Glutamatergic neuron (in vitro differentiated cells): Measurements from ENCODE around the gene CTDSP1. TPM values are rescaled to one million over a fixed set of nuclear protein-coding genes. Genes with fewer than 3 reads are reported as not detected.
A peak's percentile ranks its signal among the peaks of the same experiment; 100 is the strongest.

ENCODE experiments used
- DNase-seq: peaks from one replicate; pipeline ENCODE4 v3.0.0; 2022
- H3K27ac Mint-ChIP-seq: one replicate; pipeline ENCODE4 v1.8.0; 2020; ENCODE audit warnings: mild to moderate bottlenecking, mixed read lengths, inconsistent platforms; ENCODE audit not compliant: unreplicated experiment
- H3K27me3 Mint-ChIP-seq: one replicate; pipeline ENCODE4 v1.8.0; 2020; ENCODE audit warnings: mild to moderate bottlenecking, moderate library complexity, mixed read lengths, inconsistent platforms; ENCODE audit not compliant: unreplicated experiment
- H3K36me3 Mint-ChIP-seq: one replicate; pipeline ENCODE4 v1.8.0; 2020; ENCODE audit warnings: mild to moderate bottlenecking, mixed read lengths, inconsistent platforms; ENCODE audit not compliant: unreplicated experiment
- H3K4me1 Mint-ChIP-seq: one replicate; pipeline ENCODE4 v1.8.0; 2020; ENCODE audit warnings: mild to moderate bottlenecking, low read depth, mixed read lengths, inconsistent platforms; ENCODE audit not compliant: unreplicated experiment
- H3K4me3 Mint-ChIP-seq: one replicate; pipeline ENCODE4 v1.8.0; 2020; ENCODE audit warnings: mild to moderate bottlenecking, mixed read lengths, inconsistent platforms; ENCODE audit not compliant: unreplicated experiment
- H3K9me3 Mint-ChIP-seq: one replicate; pipeline ENCODE4 v1.8.0; 2020; ENCODE audit warnings: mild to moderate bottlenecking, moderate library complexity, mixed read lengths, inconsistent platforms; ENCODE audit not compliant: unreplicated experiment
- CTCF ChIP-seq: fragments of 200-600 bp; sonication (generic); IDR thresholded peaks from one replicate; pipeline ENCODE4 v1.5.0; 2021; ENCODE audit not compliant: partially characterized antibody, unreplicated experiment
- total RNA-seq: library from RNA; stranded (reverse); fragmentation: NEBNext Ultra II Directional; extraction: Animal tissue kit (Norgen Biotek cat#: 25700); gene quantifications from one replicate; pipeline ENCODE4 v1.2.1, GENCODE V29; 2021; ENCODE audit not compliant: unreplicated experiment

Gene CTDSP1
- total RNA-seq, 1 donor from 2014 or later, result 9.7 TPM

- no peak for DNase-seq
- H3K27ac Mint-ChIP-seq, result peak overlapping the region; percentile 84
Observed at GRCh38 chr2:218405746-218406208, 6.1 kb downstream of the CTDSP1 start.

GRCh38 chr2:218406209-218406948 is 6.7 kb downstream of the CTDSP1 start:
- TF ChIP-seq CTCF, result peak; percentile 62
- H3K27me3 Mint-ChIP-seq, result peaks cover 13% of the 10 kb centered on the region

More at GRCh38 chr2:218405746-218406208, 6.1 kb downstream of the CTDSP1 start:
- TF ChIP-seq CTCF, result no peak
- no peaks in the 10 kb centered on the region for H3K36me3 Mint-ChIP-seq
- peak overlapping the region; percentile 86 for H3K4me3 Mint-ChIP-seq
- peaks cover 5% of the 10 kb centered on the region for H3K9me3 Mint-ChIP-seq
- H3K4me1 Mint-ChIP-seq, result peaks cover 18% of the 10 kb centered on the region
- H3K27me3 Mint-ChIP-seq, result peaks cover 13% of the 10 kb centered on the region

GRCh38 chr2:218406949-218407618 is 7.4 kb downstream of the CTDSP1 start:
- Mint-ChIP-seq H3K27ac (peak overlapping the region; percentile 86), H3K27me3 (peaks cover 13% of the 10 kb centered on the region), H3K36me3 (no peaks in the 10 kb centered on the region), H3K4me1 (peaks cover 18% of the 10 kb centered on the region), H3K9me3 (peaks cover 5% of the 10 kb centered on the region), H3K4me3 (peak overlapping the region; percentile 75)
- TF ChIP-seq CTCF, result no peak
- DNase-seq, result no peak

More at GRCh38 chr2:218406209-218406948, 6.7 kb downstream of the CTDSP1 start:
- peak overlapping the region; percentile 86 for H3K4me3 Mint-ChIP-seq
- peak overlapping the region; percentile 86 for H3K27ac Mint-ChIP-seq
- H3K36me3 Mint-ChIP-seq, result no peaks in the 10 kb centered on the region
- peak; percentile 98 for DNase-seq
- H3K4me1 Mint-ChIP-seq, result peaks cover 18% of the 10 kb centered on the region
- peaks cover 5% of the 10 kb centered on the region for H3K9me3 Mint-ChIP-seq

GRCh38 chr2:218407717-218408116 is 8.0 kb downstream of the CTDSP1 start:
- no peak for TF ChIP-seq CTCF
- no peak for DNase-seq
- Mint-ChIP-seq H3K27ac (no peak overlapping the region), H3K27me3 (peaks cover 13% of the 10 kb centered on the region), H3K9me3 (peaks cover 5% of the 10 kb centered on the region), H3K4me1 (peaks cover 18% of the 10 kb centered on the region), H3K4me3 (no peak overlapping the region), H3K36me3 (no peaks in the 10 kb centered on the region)

- no peak for DNase-seq
- H3K27me3 Mint-ChIP-seq, result peaks cover 6% of the 10 kb centered on the region
- peaks cover 2% of the 10 kb centered on the region for H3K9me3 Mint-ChIP-seq
- TF ChIP-seq CTCF, result no peak
- H3K4me3 Mint-ChIP-seq, result no peak overlapping the region
- H3K27ac Mint-ChIP-seq, result no peak overlapping the region
- H3K4me1 Mint-ChIP-seq, result no peaks in the 10 kb centered on the region
- H3K36me3 Mint-ChIP-seq, result no peaks in the 10 kb centered on the region
Observed at GRCh38 chr2:218418321-218418716, 18.7 kb downstream of the CTDSP1 start.
